Effector CD8-positive, alpha-beta T cell (primary cell): ENCODE data around the gene SH3D19.
"Not testable (repeated sequence)": the region's sequence is repeated elsewhere in the genome, so short reads cannot be mapped to it uniquely, and the experiment has no call there.

Source experiments
- DNase-seq: peaks from one replicate; lab custom pipeline; 2025; lab: John Stamatoyannopoulos, UW

The SH3D19 gene

DNA sequence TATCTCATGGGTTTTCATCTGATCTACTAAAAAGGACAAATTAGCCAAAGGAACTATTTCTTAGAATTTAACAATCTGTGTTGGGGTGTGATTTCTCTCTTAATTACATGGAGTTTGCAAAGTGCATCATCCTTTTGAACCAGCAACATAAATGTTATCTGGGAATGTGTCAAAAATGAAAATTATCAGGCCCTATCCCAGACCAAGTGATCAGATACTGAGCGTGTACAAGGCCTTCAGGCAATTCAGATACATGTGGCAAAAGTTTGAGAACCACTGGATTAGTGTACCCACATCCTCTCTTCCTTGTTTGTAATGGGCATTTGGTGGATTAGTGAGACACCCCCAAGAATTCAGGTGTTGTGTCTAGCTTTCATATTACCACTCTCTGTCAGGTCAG, 3.8 kb downstream of the SH3D19 start:
- no peak for DNase-seq

DNA sequence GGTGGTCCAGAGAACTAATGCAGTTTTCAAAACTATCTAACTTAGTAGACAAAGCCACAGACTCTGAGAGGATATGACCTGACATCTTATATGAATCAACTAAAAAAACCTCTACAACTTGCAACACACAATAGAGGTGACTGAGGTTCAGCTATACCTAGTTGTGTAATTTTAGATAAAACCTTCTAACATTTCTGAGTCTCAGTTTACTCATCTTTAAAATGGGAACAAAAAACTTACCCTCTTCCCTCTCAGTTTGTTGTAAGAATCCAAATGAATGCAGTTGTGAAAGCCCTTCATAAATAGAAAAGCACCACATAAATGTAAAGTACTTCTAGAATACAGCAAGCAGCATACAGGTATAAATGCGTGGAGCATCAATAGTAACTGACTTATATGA, 5.9 kb downstream of the SH3D19 start:
- no peak for DNase-seq

- no peak for DNase-seq
These were observed 6.9 kb downstream of the SH3D19 start for GRCh38 chr4:151318307-151319006.

DNA sequence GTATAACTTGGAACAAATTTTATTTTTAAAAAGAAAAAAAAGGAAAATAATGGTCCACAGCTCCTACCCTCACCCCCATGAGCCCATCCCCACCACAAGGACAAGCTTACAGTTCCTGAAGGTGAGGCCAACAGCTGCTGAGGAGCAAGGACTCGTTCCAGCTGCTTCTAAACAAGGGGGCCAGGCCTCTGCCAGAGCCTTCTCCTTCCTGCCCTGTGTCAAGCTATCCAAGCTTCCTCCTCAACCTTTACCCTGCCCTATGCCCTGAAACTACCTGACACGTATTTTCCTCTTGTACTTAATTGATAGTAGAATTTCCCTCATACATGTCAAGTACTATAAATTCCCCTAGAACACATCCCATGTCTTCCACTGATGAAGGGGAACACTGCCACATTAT, 8.8 kb downstream of the SH3D19 start:
- DNase-seq = no peak

DNA sequence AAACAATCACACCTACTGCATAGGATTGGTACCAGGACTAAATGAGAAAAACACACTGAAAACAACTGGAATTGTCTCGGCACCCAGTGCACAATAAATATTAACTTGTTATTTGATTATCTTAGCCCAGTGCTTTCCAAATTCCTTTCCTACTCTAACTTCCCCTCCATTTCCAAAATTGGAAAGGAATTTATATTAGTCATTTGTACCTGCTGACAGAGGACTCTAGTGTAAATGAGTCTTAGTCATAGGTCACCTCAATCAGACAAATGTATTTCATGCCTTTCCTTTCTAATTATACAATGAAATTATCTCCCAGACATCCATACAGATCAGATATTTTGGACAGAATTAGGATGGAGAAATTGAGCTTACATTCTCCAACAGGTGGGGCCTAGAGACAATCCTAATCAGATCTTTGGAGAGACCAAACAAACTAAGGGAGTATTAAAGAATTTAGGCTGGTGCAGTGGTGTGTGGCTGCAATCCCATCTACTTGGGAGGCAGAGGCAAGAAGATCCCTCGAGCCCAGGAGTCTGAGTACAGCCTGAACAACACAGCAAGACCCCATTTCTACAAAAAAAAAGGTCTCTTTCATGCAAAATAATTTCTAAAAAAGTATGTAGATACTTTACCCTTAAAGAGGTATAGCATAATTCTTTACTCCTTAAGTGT, 10.1 kb downstream of the SH3D19 start:
- DNase-seq = no peak

DNA sequence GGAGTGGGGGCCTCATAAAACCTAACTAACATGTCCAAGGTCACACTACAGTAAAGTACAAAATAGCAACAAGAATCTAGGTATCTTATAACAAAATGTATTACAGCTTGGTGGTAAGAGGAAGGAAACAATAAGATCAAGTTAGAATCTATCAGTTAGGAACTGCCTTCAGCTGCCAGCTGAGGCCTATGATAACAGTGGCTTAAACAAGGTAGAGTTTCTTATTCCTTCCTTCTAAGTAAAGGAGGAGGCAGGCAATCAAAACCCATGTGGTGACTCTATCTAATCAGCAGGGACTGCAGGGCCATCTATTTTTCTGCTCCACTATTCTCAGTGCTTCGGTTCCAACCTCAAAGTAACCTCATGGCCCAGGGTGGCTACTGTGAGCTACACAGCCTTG, 10.9 kb downstream of the SH3D19 start:
- no peak for DNase-seq

- no peak for DNase-seq
These were observed 11.4 kb downstream of the SH3D19 start for GRCh38 chr4:151314010-151314355.

DNA sequence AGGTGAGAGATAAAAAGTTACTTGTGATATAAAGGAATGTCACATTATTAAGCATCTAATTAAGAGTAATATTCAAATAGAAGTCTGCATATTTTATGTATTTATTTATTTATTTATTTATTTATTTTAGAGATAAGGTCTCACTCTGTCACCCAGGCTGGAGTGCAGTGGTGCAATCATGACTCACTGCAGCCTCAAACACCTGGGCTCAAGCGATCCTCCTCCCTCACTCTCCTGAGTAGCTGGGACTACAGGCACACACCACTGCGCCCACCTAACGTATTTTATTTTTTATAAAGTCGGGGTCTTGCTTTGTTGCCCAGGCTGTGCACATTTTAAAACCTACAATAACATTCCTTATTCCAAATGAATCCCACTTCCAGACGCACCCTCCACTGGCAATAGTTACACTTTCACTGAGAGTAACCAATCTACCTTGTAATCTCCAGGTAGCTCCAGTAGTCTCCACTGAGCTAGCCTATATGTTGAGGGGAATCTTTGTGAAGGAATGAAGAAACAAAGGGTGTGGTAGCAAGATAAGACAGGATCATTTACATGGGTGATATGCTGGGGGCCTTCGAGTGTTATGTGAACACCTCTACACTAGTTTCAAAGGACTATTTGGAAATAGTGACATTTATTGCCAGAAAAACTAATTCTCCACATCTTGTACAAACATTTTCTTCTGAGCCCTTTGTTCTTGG, 11.9 kb downstream of the SH3D19 start:
- DNase-seq = no peak

DNA sequence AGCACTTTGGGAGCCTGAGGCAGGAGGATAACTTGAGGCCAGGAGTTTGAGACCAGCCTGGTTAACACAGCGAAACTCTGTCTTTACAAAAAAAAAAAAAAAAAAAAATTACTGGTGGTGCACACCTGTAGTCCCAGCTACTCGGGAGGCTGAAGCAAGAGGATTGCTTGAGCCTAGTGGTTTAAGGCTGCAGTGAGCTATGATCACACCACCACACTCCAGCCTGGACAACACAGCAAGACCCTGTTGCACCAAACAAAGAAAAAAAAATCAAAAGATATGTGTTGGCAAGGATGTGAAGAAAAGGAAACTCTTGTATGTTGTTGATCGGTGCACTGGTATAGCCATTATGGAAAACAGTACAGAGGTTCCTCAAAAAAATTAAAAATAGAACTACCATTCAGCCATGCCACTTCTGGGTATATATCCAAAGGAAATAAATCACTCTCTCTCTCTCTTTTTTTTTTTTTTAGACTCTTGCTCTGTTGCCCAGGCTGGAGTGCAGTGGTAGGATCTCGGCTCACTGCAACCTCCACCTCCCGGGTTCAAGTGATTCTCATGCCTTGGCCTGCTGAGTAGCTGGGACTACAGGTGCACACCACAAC, 15.2 kb downstream of the SH3D19 start:
- DNase-seq = no peak

- DNase-seq = no peak
These were observed 20.6 kb downstream of the SH3D19 start for GRCh38 chr4:151304755-151305154.

GRCh38 chr4:151304226-151304625, 21.2 kb downstream of the SH3D19 start:
- DNase-seq = no peak

GRCh38 chr4:151302432-151302831, 23.0 kb downstream of the SH3D19 start:
- DNase-seq = no peak

GRCh38 chr4:151297170-151297569, 28.2 kb downstream of the SH3D19 start:
- DNase-seq = no peak

DNA sequence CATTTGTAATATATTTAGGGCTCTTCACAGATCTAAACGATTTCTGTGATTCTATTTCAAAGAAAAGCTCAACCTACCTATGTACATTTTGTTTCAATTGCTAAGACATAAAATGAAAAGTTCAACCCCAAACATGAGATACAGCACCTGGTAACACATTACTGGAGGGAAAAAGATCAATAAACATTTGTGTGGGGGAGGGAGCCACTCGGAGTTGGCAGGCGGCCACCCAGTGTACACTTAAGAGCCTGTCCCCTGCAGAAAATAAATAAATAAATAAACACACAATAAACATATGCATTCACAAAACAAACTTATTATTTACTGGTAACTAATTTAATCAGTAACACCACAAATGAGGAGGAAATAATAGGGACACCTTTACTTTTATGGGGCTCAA, 29.2 kb downstream of the SH3D19 start:
- DNase-seq = no peak

DNA sequence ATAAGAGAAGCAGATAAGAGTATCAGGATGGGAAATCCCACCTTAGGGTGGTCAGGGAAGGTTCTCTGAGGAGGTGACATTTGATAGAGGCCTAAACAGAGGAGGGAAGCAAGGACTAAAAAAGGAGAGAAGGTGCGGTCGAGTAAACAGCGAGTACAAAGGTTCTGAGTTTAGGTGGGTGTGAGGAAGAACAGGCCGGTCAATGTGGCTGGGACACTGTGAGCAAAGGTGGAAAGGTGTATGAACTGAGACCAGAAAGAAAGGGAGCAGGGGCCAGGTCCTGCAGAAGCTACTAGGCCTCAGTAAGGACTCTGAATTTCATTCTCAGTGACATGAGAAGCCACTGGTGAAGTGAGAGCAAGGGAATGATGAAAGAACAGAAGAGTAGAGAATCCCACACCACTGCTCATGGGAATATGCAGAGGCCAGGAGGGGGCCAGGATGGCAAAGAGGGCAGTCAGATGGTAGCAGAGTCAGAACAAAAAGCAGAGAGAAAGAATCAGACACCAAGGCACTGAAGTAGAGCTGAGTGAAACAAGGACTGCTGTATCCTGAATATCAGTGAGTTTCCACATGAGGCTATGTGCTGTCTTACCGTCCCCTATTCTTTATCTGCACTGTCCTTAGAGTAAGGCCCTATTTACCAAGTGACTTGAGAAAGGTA, 30.4 kb downstream of the SH3D19 start:
- DNase-seq = no peak

- no peak for DNase-seq
These were observed 33.4 kb downstream of the SH3D19 start for GRCh38 chr4:151292038-151292437.

GRCh38 chr4:151291485-151291884, 33.9 kb downstream of the SH3D19 start:
- no peak for DNase-seq

GRCh38 chr4:151287409-151287808, 38.0 kb downstream of the SH3D19 start:
- DNase-seq = no peak

- DNase-seq = no peak
These were observed 40.7 kb downstream of the SH3D19 start for GRCh38 chr4:151284534-151285245.

DNA sequence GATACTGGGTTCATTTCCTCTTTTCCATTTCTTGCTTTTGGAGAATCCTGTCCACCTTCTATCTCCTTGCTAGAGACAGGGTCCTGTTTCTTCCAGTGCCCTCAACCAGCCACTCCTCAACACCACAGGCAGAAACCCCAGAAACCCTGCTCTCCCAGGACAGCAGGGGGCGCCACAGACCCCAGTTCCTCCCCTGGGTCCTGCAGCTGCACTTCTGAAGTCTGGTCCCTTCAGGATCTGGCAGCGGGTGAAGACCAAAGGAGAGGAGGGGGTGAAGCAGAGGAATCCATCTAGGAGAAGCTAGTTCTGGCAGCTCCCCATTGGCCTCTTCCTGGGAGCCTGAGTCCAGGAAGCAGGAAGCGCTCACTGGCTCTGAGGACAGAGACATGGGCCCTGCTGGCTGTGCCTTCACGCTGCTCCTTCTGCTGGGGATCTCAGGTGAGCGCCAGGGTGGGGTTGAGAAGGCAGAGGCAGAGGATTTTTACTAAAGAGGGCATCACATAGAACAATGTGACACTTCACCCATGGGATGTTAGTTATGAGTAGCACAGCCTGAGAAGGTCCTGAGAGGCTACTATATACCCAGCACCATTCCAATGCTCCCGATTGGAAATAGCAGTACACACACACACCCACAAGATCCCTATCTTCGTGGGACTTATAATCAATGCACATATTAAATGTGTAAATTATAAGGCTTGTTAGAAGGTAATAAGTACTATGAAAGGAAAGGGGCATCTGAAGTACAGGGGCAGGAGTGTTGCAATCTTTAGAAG, 48.4 kb downstream of the SH3D19 start, which contains the start of gene PRSS48:
Gene PRSS48, plus strand, starts transcription at position 375 of the 776 bp plus-strand sequence. Its CDS starts 12 bp downstream, at position 387.
- DNase-seq = no peak

- not testable (repeated sequence) for DNase-seq
These were observed 56.5 kb downstream of the SH3D19 start for GRCh38 chr4:151268905-151269304.
